GM19025 (cell line): ENCODE measurements around the gene NOX5.
"Not testable (repeated sequence)": the region's sequence is repeated elsewhere in the genome, so short reads cannot be mapped to it uniquely, and the experiment has no call there.

Experiments
- ATAC-seq: cut with Tn5 transposase; IDR thresholded peaks from one replicate; pipeline ENCODE4 v1.9.1; 2021; ENCODE audit warnings: mild to moderate bottlenecking, low read depth, moderate library complexity; ENCODE audit not compliant: unreplicated experiment

The NOX5 gene, protein sequence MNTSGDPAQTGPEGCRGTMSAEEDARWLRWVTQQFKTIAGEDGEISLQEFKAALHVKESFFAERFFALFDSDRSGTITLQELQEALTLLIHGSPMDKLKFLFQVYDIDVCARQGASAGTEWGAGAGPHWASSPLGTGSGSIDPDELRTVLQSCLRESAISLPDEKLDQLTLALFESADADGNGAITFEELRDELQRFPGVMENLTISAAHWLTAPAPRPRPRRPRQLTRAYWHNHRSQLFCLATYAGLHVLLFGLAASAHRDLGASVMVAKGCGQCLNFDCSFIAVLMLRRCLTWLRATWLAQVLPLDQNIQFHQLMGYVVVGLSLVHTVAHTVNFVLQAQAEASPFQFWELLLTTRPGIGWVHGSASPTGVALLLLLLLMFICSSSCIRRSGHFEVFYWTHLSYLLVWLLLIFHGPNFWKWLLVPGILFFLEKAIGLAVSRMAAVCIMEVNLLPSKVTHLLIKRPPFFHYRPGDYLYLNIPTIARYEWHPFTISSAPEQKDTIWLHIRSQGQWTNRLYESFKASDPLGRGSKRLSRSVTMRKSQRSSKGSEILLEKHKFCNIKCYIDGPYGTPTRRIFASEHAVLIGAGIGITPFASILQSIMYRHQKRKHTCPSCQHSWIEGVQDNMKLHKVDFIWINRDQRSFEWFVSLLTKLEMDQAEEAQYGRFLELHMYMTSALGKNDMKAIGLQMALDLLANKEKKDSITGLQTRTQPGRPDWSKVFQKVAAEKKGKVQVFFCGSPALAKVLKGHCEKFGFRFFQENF

GRCh38 chr15:69014454-69014853 lies at the start of gene NOX5:
Gene NOX5, plus strand, starts transcription at chr15:69014695. Its CDS starts 41 bp downstream, at chr15:69014736.
- no peak for ATAC-seq

DNA sequence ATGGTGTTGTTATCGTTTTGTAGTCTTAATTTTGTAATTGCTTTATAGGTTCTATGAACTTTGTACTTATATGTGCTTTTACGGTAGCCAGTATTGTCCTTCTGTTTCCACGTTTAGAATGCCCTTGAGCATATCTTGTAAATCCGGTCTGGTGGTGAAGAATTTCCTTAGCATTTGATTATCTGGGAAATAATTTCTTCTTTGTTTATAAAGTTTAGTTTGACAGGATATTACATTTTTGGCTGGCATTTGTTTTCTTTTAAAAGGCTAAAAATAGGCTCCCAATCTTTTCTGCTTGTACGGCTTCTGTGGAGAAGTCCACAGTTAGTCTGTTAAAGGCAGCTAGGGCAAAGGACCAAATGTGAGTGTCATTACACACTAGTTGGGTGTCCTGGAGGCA lies 47.5 kb upstream of the NOX5 start:
- ATAC-seq = no peak

DNA sequence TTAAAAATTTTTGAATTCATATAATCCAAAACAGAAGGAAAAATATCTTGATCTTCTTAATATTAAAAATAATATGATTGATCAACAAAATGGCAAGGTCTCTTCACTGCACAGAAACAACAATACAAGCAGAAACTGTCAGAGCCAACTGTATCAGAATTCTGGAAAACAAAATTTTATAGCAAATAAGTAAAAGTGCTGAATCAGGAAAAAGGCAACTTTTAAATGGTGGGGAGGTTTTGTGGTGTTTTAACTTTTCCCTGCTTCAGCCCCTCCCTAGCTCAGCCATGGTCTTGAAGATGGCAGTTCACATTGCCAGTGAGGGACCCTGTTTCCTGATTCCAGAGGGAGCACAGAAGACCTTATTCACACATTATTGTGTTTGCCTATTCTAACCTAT lies 46.5 kb upstream of the NOX5 start:
- no peak for ATAC-seq

- no peak for ATAC-seq
These were observed 45.2 kb upstream of the NOX5 start for GRCh38 chr15:68969298-68969697.

DNA sequence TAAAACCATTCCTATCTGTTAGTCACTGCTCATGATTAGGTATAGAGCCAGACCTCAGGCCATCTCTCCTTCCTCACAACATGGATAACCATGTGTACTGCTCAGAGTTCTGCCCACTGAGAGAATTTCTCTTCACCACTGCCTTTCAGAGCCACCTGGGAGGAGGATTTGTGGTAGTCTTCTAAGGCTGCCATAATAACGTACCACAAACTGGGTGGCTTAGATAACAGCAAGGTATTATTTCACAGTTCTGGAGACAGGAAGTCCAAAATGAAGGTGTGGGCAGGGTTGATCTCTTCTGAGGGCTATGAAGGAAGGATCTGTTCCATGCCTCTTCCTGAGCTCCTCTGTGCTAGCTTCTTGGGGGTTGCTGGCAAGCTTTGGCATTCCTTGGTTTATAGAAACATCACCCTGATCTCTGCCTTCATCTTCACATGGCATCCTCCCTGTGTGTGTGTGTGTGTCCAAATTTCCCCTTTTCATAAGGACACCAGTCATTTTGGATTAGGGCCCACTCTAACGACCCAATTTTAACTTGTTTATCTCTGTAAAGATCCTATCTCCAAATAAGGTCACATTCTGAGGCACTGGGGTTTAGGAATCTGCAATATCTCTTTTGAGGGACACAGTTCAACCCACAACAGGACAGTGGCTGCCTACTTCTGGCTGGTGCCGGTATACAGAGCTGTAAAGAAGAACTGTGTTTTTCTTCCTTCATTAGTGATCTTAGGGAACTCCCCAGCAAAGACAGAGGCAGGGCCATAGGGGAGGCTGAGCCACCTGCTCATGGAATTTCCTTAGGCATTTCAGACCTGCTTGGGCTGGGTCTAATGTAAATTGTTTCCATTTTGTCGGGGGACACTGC lies 42.1 kb upstream of the NOX5 start:
- no peak for ATAC-seq

GRCh38 chr15:68975651-68976160 lies 38.8 kb upstream of the NOX5 start:
- not testable (repeated sequence) for ATAC-seq

GRCh38 chr15:68977426-68977825 lies 37.1 kb upstream of the NOX5 start:
- not testable (repeated sequence) for ATAC-seq

- ATAC-seq = no peak
These were observed 35.5 kb upstream of the NOX5 start for GRCh38 chr15:68979006-68979405.

GRCh38 chr15:68979816-68980215 lies 34.7 kb upstream of the NOX5 start:
- no peak for ATAC-seq

GRCh38 chr15:68980786-68981185 lies 33.7 kb upstream of the NOX5 start:
- no peak for ATAC-seq

DNA sequence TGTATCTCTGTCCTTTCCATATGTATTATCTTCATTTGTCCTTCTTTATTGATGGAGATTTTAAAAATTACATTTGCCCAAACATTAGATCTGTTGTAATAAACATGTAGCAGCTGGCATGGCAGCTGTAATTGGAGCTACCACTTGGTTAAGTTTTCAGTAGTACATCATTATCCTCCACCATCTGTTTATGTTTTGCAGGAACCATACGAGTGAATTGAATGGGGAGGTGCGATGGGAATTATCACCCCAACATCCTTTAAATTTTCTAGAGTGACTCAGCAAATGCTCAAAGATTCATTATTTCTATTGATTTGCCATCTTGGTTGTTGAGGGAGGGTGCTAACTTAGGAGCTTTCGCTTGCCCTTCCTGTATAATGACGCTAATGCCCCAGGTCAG lies 32.6 kb upstream of the NOX5 start:
- ATAC-seq = no peak

DNA sequence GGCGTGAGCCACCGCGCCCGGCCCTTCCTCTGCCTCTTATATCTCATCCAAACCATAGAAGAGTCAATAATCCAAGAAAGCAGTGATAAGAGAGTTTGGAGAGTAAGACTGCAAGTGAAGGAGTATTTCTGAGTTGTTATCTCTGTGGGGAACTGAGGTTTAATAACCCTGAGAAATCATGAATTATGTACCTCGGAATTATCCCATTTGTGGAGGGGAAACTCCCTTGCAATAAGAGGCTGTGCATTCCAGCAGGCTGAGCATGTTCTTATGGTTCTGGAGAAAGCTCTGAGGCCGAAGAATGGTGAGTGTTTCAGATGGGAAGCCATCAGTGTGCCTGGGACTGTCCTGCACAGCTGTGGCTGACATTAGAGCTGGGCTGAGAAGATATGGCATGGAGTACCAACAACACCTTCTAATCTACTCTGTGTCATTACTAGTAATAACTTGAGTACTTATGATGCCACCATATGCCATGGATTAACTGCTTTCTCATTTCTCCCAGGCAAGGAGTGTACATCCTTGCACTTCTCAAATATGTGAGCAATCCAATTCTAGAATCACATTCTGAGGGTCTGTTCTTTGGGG lies 31.4 kb upstream of the NOX5 start:
- ATAC-seq = no peak

DNA sequence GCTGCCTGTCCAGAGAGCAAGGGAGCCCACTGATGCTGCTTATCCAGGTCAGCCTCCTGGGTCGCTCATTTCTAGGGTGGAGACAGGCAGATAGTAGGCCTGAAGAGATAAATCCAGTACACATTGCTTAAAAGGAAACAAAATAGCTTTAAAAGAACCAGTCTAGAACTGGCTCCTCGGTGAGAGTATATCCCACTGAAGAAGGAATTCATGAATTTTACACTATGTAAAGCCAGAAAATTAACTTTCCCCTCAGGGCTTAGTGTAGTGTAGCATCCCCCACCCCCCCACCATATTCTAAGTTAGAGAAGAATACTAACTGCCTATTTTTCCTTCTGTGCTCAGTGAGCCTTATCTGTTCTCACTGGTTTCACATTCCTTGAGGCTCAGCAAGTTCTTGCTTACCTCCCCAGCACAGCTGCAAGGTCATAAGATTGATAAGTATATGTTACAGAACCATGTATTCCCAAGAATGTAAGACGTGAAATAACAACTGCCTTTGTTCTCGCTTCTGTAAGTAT lies 30.5 kb upstream of the NOX5 start:
- ATAC-seq = no peak

DNA sequence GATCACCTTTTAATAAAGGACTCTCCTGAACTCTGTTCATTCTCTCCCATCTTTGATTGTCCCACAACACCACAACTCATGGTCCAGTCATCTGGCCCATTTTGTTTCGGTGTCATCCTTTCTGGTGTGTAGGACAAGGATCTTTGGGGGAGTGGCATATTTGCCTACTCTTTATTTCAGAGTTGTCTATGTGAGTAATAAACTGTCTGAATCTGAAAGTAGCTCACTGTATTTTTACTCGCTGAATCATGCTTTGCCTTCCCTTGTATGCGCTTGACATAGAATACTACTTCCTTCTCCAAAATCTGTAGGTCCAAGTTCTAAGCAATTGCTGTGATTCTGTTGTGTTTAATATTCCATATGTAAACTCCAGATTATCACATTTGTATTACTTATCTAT lies 29.9 kb upstream of the NOX5 start:
- ATAC-seq = no peak

GRCh38 chr15:68985361-68985891 lies 29.1 kb upstream of the NOX5 start:
- no peak for ATAC-seq

DNA sequence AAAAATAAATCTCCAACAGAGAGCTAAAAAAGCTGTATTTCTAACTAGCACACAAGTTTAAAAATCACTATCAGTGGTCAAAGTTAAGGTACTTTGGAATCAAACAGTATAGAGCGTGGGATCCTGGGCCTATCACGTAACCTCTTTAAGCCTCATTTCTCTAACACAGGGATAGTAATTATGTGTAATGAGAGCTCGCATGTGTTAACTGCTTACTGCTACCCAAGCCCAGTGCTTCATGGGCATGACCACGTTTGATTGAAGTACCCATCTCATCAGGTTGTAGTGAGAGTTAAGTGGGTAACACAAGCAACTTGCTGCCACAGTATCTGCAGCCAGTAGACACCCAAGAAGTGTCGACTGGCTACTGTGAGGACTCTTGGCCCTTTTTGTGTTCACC lies 28.2 kb upstream of the NOX5 start:
- ATAC-seq = no peak

GRCh38 chr15:68987120-68987519 lies 27.4 kb upstream of the NOX5 start:
- ATAC-seq = no peak

DNA sequence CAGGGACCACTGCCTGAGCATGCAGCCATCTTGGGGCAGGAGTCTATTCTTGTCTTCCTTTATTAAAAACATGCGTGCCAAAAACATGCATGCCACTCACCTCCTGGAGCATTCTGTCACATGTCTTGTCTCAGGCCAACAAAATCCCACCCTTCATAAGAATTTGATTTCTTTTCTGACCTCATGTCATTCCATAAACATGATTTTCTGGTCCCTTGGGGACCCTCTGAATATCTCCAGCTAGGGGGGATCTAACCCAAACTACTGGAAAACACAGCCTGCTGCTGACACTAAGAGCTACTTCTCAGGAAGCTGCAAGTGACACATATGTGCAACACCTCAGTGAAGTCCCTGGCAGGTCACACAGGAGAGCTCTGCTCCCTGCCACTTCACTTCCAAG lies 26.8 kb upstream of the NOX5 start:
- ATAC-seq = no peak

GRCh38 chr15:68989541-68990230 lies 24.8 kb upstream of the NOX5 start:
- no peak for ATAC-seq
